CD14-positive monocyte (primary cell): ENCODE measurements around the gene SCN5A. TPM values are rescaled to one million over a fixed set of nuclear protein-coding genes. Genes with fewer than 3 reads are reported as not detected.

Source experiments
- DNase-seq, 3 donors: peaks; one replicate each; pipeline ENCODE4 v3.0.0-alpha.2; 2011 to 2022
- H2AFZ ChIP-seq: 2 replicates; pipeline ENCODE4 v1.6.0; 2012; ENCODE audit warnings: mild to moderate bottlenecking, low read depth, low read length, inconsistent platforms; ENCODE audit not compliant: insufficient read depth, poor library complexity, severe bottlenecking
- H3K27ac ChIP-seq, 2 donors: 1 replicate in 1 of 2; 2 replicates in 1 of 2; pipeline ENCODE4 v1.5.1; 2012 to 2013; ENCODE audit warnings: low read length in 2 of 2, control low read depth in 1 of 2, inconsistent platforms in 1 of 2, low read depth in 1 of 2, mild to moderate bottlenecking in 1 of 2
- H3K27me3 ChIP-seq, 2 donors: one replicate each; pipeline versions ENCODE4 v1.6.0 to v1.6.1; 2011 to 2013; ENCODE audit warnings: low read length in 2 of 2; ENCODE audit not compliant: control insufficient read depth in 2 of 2, insufficient read depth in 2 of 2
- H3K36me3 ChIP-seq, 2 donors: replicated peaks in 1 of 2; 1 replicate in 1 of 2; 2 replicates in 1 of 2; pipeline versions ENCODE4 v1.5.1 to v1.6.1; 2012 to 2013; ENCODE audit warnings: low read length in 2 of 2, control low read depth in 1 of 2, inconsistent platforms in 1 of 2, mild to moderate bottlenecking in 1 of 2; ENCODE audit not compliant: insufficient read depth in 2 of 2, control insufficient read depth in 1 of 2
- H3K4me1 ChIP-seq, 2 donors: 1 replicate in 1 of 2; 2 replicates in 1 of 2; pipeline versions ENCODE4 v1.5.1 to v1.6.1; 2012 to 2013; ENCODE audit warnings: low read length in 2 of 2, control low read depth in 1 of 2, inconsistent platforms in 1 of 2, mild to moderate bottlenecking in 1 of 2, moderate library complexity in 1 of 2; ENCODE audit not compliant: insufficient read depth in 2 of 2, control insufficient read depth in 1 of 2
- H3K4me2 ChIP-seq: replicated peaks from 2 replicates; pipeline ENCODE3; 2012; ENCODE audit warnings: low read length, moderate library complexity, mild to moderate bottlenecking; ENCODE audit not compliant: poor library complexity, severe bottlenecking; ENCODE audit errors: extremely low read depth
- H3K4me3 ChIP-seq, 3 experiments: fragments of 200-600 bp in 1 of 3; sonication (generic) in 1 of 3; replicated peaks in 1 of 3; 1 replicate in 2 of 3; 2 replicates in 1 of 3; pipeline ENCODE4 v1.5.1; 2011 to 2013; ENCODE audit warnings: low read length in 3 of 3, mild to moderate bottlenecking in 3 of 3, control low read depth in 2 of 3, low read depth in 2 of 3, inconsistent platforms in 1 of 3, moderate library complexity in 1 of 3
- H3K79me2 ChIP-seq: 2 replicates; pipeline ENCODE4 v1.6.0; 2012; ENCODE audit warnings: mild to moderate bottlenecking, control low read depth, inconsistent platforms, low read length, moderate library complexity; ENCODE audit not compliant: insufficient read depth
- H3K9ac ChIP-seq: 2 replicates; pipeline ENCODE4 v1.6.0; 2017; ENCODE audit warnings: low read length, mild to moderate bottlenecking; ENCODE audit not compliant: insufficient read depth, poor library complexity, severe bottlenecking
- H3K9me3 ChIP-seq, 2 donors: replicated peaks in 1 of 2; 1 replicate in 1 of 2; 2 replicates in 1 of 2; pipeline versions ENCODE4 v1.5.1 to v1.6.1; 2012 to 2013; ENCODE audit warnings: low read length in 2 of 2, control low read depth in 1 of 2; ENCODE audit not compliant: control insufficient read depth in 1 of 2, insufficient read depth in 1 of 2
- H4K20me1 ChIP-seq: 2 replicates; pipeline ENCODE4 v1.6.0; 2012; ENCODE audit warnings: mild to moderate bottlenecking, low read length, control low read depth, moderate library complexity; ENCODE audit not compliant: insufficient read depth
- H3K27ac Mint-ChIP-seq, 7 donors: one replicate each; pipeline ENCODE4 v1.8.0; 2020; ENCODE audit warnings: mild to moderate bottlenecking in 7 of 7, mixed read lengths in 7 of 7, moderate library complexity in 6 of 7, inconsistent platforms in 2 of 7
- H3K27me3 Mint-ChIP-seq, 3 donors: one replicate each; pipeline ENCODE4 v1.8.0; 2021 to 2022; ENCODE audit warnings: low read depth in 3 of 3, mild to moderate bottlenecking in 3 of 3, mixed read lengths in 3 of 3, moderate library complexity in 3 of 3, inconsistent platforms in 1 of 3
- H3K36me3 Mint-ChIP-seq, 2 donors: one replicate each; pipeline ENCODE4 v1.8.0; 2020; ENCODE audit warnings: mixed read lengths in 2 of 2, inconsistent platforms in 1 of 2, mild to moderate bottlenecking in 1 of 2
- H3K4me1 Mint-ChIP-seq: one replicate; pipeline ENCODE4 v1.8.0; 2020; ENCODE audit warnings: mild to moderate bottlenecking, mixed read lengths
- H3K4me3 Mint-ChIP-seq, 2 donors: one replicate each; pipeline ENCODE4 v1.8.0; 2020; ENCODE audit warnings: mild to moderate bottlenecking in 2 of 2, mixed read lengths in 2 of 2, moderate library complexity in 1 of 2
- H3K9me3 Mint-ChIP-seq, 7 donors: one replicate each; pipeline ENCODE4 v1.8.0; 2020 to 2022; ENCODE audit warnings: mixed read lengths in 7 of 7, mild to moderate bottlenecking in 6 of 7, moderate library complexity in 6 of 7, inconsistent platforms in 2 of 7
- CTCF ChIP-seq: fragments of 200-600 bp; IDR thresholded peaks from one replicate; pipeline ENCODE4 v1.8.0; 2022; ENCODE audit warnings: antibody characterized with exemption, mild to moderate bottlenecking
- WGBS: methylation state at CpG from one replicate; pipeline ENCODE4 v1.1.5; 2013; ENCODE audit warnings: missing lambda C conversion rate; ENCODE audit not compliant: insufficient coverage; 5-methylcytosine and 5-hydroxymethylcytosine counted together
- intact Hi-C, 2 donors: fragments of 100-400 bp; cut with micrococcal nuclease; formaldehyde crosslinking; loops; one replicate each; pipeline versions ENCODE4 v1.15.0 to v1.15.1; 2023
- polyA plus RNA-seq, 3 donors: library from polyadenylated mRNA; depleted of rRNA in 1 of 3; unstranded in 2 of 3; stranded (reverse) in 1 of 3; fragments of 300-500 nt in 2 of 3; fragments of >200 nt in 1 of 3; fragmentation: Illumina TruSeq in 2 of 3; gene quantifications; 1 replicate in 2 of 3; 2 replicates in 1 of 3; pipeline ENCODE4 v1.2.3, GENCODE V29; 2012 to 2021

SCN5A gene
- polyA plus RNA-seq, 3 donors, result not detected

- 100% methylated on average over 1 of the region's 4 CpGs for WGBS
Observed at GRCh38 chr3:38689346-38689745, 39.9 kb upstream of the SCN5A start.

GRCh38 chr3:38687321-38687720 lies 37.8 kb upstream of the SCN5A start:
- Histone ChIP-seq H3K9ac (no peak overlapping the region), H2AFZ (no peak overlapping the region), H3K4me3 (no peak overlapping the region), H3K27me3 (no peaks in the 10 kb centered on the region), H4K20me1 (no peaks in the 10 kb centered on the region), H3K9me3 (no peaks in the 10 kb centered on the region), H3K79me2 (no peaks in the 10 kb centered on the region), H3K27ac (no peak overlapping the region), H3K36me3 (no peaks in the 10 kb centered on the region), H3K4me1 (no peaks in the 10 kb centered on the region), H3K4me2 (no peak overlapping the region)
- intact Hi-C loops, result no loop called here
- no peaks in the 10 kb centered on the region for H3K36me3 Mint-ChIP-seq
- 20% methylated on average over 1 of the region's 2 CpGs for WGBS
- no peak overlapping the region for H3K4me3 Mint-ChIP-seq
- H3K4me1 Mint-ChIP-seq, result peaks cover 15% of the 10 kb centered on the region
- H3K9me3 Mint-ChIP-seq, result peaks cover 0 to 3% (median 0%) of the 10 kb centered on the region in 7 donors
- H3K27me3 Mint-ChIP-seq, result peaks cover 3 to 4% (median 3%) of the 10 kb centered on the region in 3 donors
- no peak for TF ChIP-seq CTCF
- H3K27ac Mint-ChIP-seq, result no peak overlapping the region
- DNase-seq, result peak in 2 of 3 donors; percentile 0 to 26

More at GRCh38 chr3:38689346-38689745, 39.9 kb upstream of the SCN5A start:
- no peaks in the 10 kb centered on the region for H3K9me3 ChIP-seq
- no peak for TF ChIP-seq CTCF
- no peak overlapping the region for H3K27ac ChIP-seq
- no peak overlapping the region for H3K4me3 ChIP-seq
- H3K36me3 Mint-ChIP-seq, result no peaks in the 10 kb centered on the region
- H3K4me2 ChIP-seq, result no peak overlapping the region
- DNase-seq, result no peak
- no peak overlapping the region for H3K27ac Mint-ChIP-seq
- no peak overlapping the region for H3K4me3 Mint-ChIP-seq
- no peak overlapping the region for H3K9ac ChIP-seq
- intact Hi-C loops, result no loop called here
- H3K9me3 Mint-ChIP-seq, result peaks cover 0 to 3% (median 0%) of the 10 kb centered on the region in 7 donors
- no peaks in the 10 kb centered on the region for H3K36me3 ChIP-seq
- H3K4me1 Mint-ChIP-seq, result peaks cover 14% of the 10 kb centered on the region
- H3K27me3 Mint-ChIP-seq, result peaks cover 0 to 3% (median 3%) of the 10 kb centered on the region in 3 donors
- no peaks in the 10 kb centered on the region for H3K27me3 ChIP-seq
- no peaks in the 10 kb centered on the region for H3K4me1 ChIP-seq
- H3K79me2 ChIP-seq, result no peaks in the 10 kb centered on the region
- H4K20me1 ChIP-seq, result no peaks in the 10 kb centered on the region
- H2AFZ ChIP-seq, result no peak overlapping the region
